ENCODE data around the gene NTPCR. TPM values are rescaled to one million over a fixed set of nuclear protein-coding genes. Genes with fewer than 3 reads are reported as not detected.
"Not testable (repeated sequence)": the region's sequence is repeated elsewhere in the genome, so short reads cannot be mapped to it uniquely, and the experiment has no call there.

Gene NTPCR
- total RNA-seq, 1 donor from 2014 or later = 47.6 TPM

DNA sequence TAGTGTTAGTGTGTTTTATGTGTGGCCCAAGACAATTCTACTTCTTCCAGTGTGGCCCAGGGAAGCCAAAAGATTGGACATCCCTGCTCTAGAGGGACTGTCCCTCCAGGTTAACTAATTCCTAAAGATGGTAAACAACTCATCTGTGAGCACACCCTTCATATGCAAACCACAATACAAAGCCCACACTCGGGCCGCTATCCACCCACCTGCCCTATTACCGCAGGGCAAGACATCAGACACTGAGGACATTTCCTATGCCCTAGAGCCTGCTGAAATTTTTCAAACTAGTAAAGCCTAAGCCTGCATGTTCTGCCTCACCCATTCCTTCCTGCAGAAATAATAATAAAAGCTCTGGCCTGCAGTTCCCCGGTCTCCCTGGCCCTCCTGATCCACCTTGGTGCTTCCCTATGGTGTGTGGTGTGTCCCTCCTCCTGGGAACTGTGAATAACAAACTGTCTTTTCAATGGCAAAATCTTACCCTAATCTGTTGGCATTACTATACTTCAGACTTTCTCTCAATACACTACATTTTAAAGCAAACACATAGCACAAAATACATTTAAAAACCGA lies 39.3 kb upstream of the NTPCR start:
- no peaks in the 10 kb centered on the region for H3K9me3 ChIP-seq (replicated peaks)
- intact Hi-C loops (cut with micrococcal nuclease) = no loop called here
- TF ChIP-seq, protein P1, sequence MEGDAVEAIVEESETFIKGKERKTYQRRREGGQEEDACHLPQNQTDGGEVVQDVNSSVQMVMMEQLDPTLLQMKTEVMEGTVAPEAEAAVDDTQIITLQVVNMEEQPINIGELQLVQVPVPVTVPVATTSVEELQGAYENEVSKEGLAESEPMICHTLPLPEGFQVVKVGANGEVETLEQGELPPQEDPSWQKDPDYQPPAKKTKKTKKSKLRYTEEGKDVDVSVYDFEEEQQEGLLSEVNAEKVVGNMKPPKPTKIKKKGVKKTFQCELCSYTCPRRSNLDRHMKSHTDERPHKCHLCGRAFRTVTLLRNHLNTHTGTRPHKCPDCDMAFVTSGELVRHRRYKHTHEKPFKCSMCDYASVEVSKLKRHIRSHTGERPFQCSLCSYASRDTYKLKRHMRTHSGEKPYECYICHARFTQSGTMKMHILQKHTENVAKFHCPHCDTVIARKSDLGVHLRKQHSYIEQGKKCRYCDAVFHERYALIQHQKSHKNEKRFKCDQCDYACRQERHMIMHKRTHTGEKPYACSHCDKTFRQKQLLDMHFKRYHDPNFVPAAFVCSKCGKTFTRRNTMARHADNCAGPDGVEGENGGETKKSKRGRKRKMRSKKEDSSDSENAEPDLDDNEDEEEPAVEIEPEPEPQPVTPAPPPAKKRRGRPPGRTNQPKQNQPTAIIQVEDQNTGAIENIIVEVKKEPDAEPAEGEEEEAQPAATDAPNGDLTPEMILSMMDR (IDR thresholded peaks at IDR 0.05; ENCODE audit: borderline replicate concordance) = no peak
- no peak overlapping the region for H3K4me3 ChIP-seq
- no peaks in the 10 kb centered on the region for H3K36me3 ChIP-seq
- no peaks in the 10 kb centered on the region for H3K27me3 ChIP-seq (ENCODE audit: low read depth)
- peak overlapping the region; percentile 31 for H3K27ac ChIP-seq (replicated peaks)
- H3K4me1 ChIP-seq = peaks cover 14% of the 10 kb centered on the region
- DNase-seq = no peak

DNA sequence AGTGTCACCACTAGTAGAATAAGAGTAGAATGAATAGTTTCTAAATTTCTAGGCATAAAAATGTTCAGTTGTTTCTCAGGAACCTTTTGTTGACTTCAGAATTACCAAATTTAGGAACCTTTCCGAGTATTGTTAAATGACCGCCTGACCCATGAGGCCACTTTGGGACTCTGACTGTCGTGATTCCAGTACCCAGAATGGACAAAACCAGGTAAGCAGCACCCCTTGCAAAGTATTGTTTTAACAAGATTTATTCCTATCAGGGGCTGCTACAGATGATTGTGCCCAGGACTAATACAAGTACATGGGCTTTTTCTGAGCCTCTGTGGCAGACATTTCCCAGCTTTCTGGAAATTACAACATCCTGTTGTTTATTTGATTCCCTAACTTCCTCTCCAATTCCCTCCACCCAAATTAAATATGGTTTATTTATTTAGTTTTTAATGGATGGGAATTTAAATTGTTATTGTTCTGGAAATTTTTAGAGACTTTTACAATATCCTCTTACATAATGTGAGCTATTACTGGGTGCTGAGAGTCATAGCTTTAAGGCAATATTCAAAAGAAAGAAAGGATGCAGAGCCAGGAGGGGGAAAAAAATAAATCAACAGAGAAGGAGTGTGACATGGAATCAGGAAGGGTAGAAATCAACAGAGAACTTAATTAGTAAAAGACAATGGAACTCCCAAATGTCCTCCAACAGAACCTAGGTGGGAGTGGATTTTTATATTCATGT lies 37.4 kb upstream of the NTPCR start:
- intact Hi-C loops (cut with micrococcal nuclease) = no loop called here
- Histone ChIP-seq H3K9me3 (replicated peaks) (no peaks in the 10 kb centered on the region), H3K4me3 (no peak overlapping the region), H3K4me1 (peaks cover 10% of the 10 kb centered on the region), H3K27me3 (ENCODE audit: low read depth) (no peaks in the 10 kb centered on the region), H3K27ac (replicated peaks) (peak overlapping the region; percentile 73), H3K36me3 (no peaks in the 10 kb centered on the region)
- no peak for DNase-seq
- TF ChIP-seq, protein P1 (IDR thresholded peaks at IDR 0.05; ENCODE audit: borderline replicate concordance) = no peak

DNA sequence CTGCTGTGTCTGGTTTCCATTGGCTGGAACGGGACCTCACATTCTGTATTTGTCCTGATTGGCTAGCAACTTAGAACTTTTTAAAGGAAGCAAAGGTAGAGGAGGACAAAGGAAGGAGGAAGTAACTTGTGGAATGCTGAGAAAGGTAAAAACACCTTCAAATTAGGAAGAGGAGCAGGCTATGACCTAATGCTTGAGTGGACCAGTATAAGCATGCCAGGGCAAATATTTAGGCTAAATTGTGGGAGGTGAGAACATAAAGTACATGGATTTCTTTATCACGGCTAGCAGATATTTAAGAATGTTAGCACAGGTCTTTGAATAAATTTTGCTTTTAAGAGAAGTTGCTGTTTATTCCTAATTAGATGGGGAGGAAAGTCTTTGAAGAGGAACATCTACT lies 36.1 kb upstream of the NTPCR start:
- intact Hi-C loops (cut with micrococcal nuclease); H3K4me3 ChIP-seq; H3K9me3 ChIP-seq (replicated peaks); DNase-seq; H3K36me3 ChIP-seq; H3K27me3 ChIP-seq (ENCODE audit: low read depth): not testable (repeated sequence)
- Histone ChIP-seq H3K27ac (replicated peaks) (peak overlapping the region; percentile 73), H3K4me1 (peaks cover 10% of the 10 kb centered on the region)

DNA sequence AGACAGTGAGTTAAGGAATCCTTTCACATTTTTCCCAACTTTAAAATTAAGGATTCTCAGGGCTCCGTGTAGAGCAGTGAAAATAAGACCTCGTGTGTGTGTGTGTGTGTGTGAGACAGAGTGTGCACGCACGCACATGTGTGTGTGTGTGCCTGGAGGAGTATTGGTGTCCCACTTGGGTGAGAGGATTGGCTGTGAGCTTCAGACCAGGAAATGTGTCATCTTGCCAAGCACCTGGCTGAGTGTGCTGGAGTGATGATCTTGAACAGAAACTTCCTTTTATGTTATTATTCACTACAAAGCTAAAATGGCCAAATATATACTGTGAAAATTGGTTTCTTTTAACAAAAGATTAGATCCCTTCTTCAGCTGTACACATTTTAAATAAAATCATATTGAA lies 35.2 kb upstream of the NTPCR start:
- H3K9me3 ChIP-seq (replicated peaks) = no peaks in the 10 kb centered on the region
- peaks cover 10% of the 10 kb centered on the region for H3K4me1 ChIP-seq
- H3K27me3 ChIP-seq (ENCODE audit: low read depth) = no peaks in the 10 kb centered on the region
- TF ChIP-seq, protein P1 (IDR thresholded peaks at IDR 0.05; ENCODE audit: borderline replicate concordance) = no peak
- no peak overlapping the region for H3K4me3 ChIP-seq
- no peak overlapping the region for H3K27ac ChIP-seq (replicated peaks)
- intact Hi-C loops (cut with micrococcal nuclease) = no loop called here
- DNase-seq = no peak
- no peaks in the 10 kb centered on the region for H3K36me3 ChIP-seq

DNA sequence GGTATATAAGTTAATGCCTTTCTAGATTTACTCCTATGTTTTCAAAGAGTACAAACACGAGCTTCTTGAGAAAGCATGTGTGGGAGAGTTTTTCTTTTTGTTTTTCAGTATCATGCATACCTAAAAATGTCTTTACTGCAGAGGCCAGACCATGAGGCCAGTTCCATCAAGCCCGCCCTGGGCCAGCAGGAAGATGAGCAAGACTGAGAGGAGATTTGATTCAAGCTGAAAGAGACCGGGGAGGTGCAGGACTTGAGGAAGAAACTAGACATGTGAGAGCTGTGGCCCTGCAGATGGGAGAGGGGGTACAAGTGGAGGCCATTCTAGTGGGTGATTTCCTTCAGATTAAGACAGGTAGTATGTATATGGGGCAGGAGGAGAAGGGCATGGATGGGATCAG lies 33.4 kb upstream of the NTPCR start:
- intact Hi-C loops (cut with micrococcal nuclease) = no loop called here
- no peak overlapping the region for H3K27ac ChIP-seq (replicated peaks)
- TF ChIP-seq, protein P1 (IDR thresholded peaks at IDR 0.05; ENCODE audit: borderline replicate concordance) = no peak

DNA sequence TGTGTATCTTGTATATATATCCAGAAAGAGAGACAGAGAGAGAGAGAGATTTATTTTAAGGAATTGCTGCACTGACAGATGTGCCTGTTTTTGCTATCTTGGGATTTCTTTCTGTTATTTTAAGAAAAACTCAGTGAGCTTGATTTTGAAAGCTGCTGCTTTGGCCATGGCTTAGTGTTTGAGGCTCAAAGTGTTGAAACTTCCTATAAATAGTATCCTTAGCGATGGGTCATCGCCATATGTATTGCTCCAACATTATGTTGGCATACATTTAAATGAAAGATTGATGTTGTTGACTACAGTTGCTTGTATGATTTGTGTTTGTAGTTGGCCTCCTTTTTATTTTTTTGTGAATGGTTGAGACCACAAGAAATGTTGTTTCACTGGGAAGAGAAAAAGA lies 29.0 kb upstream of the NTPCR start:
- intact Hi-C loops (cut with micrococcal nuclease) = no loop called here
- DNase-seq = no peak
- Histone ChIP-seq H3K27ac (replicated peaks) (no peak overlapping the region), H3K4me3 (no peak overlapping the region), H3K4me1 (peaks cover 10% of the 10 kb centered on the region), H3K9me3 (replicated peaks) (no peaks in the 10 kb centered on the region), H3K36me3 (no peaks in the 10 kb centered on the region), H3K27me3 (ENCODE audit: low read depth) (no peaks in the 10 kb centered on the region)
- TF ChIP-seq, protein P1 (IDR thresholded peaks at IDR 0.05; ENCODE audit: borderline replicate concordance) = no peak

More for the DNA sequence above, 33.4 kb upstream of the NTPCR start:
- H3K27me3 ChIP-seq (ENCODE audit: low read depth) = no peaks in the 10 kb centered on the region
- no peak for DNase-seq
- H3K9me3 ChIP-seq (replicated peaks) = no peaks in the 10 kb centered on the region
- no peaks in the 10 kb centered on the region for H3K36me3 ChIP-seq
- peaks cover 10% of the 10 kb centered on the region for H3K4me1 ChIP-seq
- no peak overlapping the region for H3K4me3 ChIP-seq
